ENCODE data around the gene RSKR.
A peak's percentile ranks its signal among the peaks of the same experiment; 100 is the strongest.
"Not testable (repeated sequence)": the region's sequence is repeated elsewhere in the genome, so short reads cannot be mapped to it uniquely, and the experiment has no call there.

Gene RSKR, protein sequence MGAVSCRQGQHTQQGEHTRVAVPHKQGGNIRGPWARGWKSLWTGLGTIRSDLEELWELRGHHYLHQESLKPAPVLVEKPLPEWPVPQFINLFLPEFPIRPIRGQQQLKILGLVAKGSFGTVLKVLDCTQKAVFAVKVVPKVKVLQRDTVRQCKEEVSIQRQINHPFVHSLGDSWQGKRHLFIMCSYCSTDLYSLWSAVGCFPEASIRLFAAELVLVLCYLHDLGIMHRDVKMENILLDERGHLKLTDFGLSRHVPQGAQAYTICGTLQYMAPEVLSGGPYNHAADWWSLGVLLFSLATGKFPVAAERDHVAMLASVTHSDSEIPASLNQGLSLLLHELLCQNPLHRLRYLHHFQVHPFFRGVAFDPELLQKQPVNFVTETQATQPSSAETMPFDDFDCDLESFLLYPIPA

DNA sequence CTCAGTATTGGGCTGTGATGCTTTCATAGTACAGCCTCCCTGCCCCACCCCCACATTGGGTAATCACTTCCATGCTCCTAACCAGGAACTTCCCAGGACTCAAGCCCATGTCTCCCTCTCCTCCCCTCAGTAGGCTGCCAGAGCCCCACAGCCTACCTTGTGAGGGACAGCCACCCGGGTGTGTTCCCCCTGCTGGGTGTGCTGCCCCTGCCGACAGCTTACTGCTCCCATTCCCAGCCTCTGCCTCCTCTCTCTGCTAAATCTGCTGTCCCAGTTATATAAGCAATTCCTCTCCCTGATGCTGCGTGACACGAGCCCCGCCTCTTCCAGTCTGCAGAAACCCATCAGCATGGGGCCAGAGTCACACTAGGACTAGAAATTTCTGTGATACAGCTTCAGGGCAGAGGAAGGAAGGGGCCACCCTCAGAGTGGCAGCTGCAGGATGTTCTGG lies at the start of gene RSKR:
RSKR (minus strand) TSS at position 255 of the 451 bp plus-strand sequence; CDS start at position 231, 24 bp downstream.
- H3K4me1 ChIP-seq (ENCODE audit: insufficient read depth, low read length), result no peaks in the 10 kb centered on the region
- H3K9me3 ChIP-seq (ENCODE audit: insufficient read depth, low read depth, low read length), result no peaks in the 10 kb centered on the region
- no peaks in the 10 kb centered on the region for H3K27me3 ChIP-seq (ENCODE audit: insufficient read depth, low read length)
- H3K27ac ChIP-seq (ENCODE audit: low read length), result no peak within 1 kb of the TSS
- no peak within 1 kb of the TSS for H3K4me3 ChIP-seq (ENCODE audit: low read length)
- H3K36me3 ChIP-seq (ENCODE audit: insufficient read depth, low read depth, low read length), result peaks cover 88% of the 10 kb centered on the region
- no peak within 1 kb of the TSS for H3K9ac ChIP-seq (ENCODE audit: low read depth, low read length)

DNA sequence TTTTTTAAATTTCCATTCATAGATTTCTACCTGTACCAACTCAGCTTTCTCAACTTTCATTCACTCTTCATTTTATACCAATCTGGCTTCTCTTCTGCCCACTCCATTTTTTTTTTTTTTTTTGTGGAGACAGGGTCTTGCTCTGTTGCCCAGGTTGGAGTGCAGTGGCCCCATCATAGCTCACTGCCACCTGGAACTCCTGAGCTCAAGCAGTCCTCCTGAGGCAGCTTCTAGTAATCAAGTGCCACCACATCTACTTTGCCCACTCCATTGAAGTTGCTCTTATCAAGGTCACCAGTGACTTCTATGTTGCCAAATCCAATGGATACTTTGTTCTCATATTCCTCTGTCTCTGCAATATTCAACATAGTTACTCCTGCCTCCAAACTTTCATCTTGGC lies 49.7 kb upstream of the RSKR start:
- peaks cover 8% of the 10 kb centered on the region for H3K9me3 ChIP-seq (ENCODE audit: insufficient read depth, low read depth, low read length)
- H3K27ac ChIP-seq (ENCODE audit: low read length), result no peak overlapping the region
- H3K27me3 ChIP-seq (ENCODE audit: insufficient read depth, low read length), result no peaks in the 10 kb centered on the region
- H3K4me3 ChIP-seq (ENCODE audit: low read length), result peak overlapping the region; percentile 97; the same call in 1 of the 2 replicates
- H3K36me3 ChIP-seq (ENCODE audit: insufficient read depth, low read depth, low read length), result peaks cover 40% of the 10 kb centered on the region
- peaks cover 7% of the 10 kb centered on the region; the same call in 1 of the 2 replicates for H3K4me1 ChIP-seq (ENCODE audit: insufficient read depth, low read length)
- H3K9ac ChIP-seq (ENCODE audit: low read depth, low read length), result no peak overlapping the region

DNA sequence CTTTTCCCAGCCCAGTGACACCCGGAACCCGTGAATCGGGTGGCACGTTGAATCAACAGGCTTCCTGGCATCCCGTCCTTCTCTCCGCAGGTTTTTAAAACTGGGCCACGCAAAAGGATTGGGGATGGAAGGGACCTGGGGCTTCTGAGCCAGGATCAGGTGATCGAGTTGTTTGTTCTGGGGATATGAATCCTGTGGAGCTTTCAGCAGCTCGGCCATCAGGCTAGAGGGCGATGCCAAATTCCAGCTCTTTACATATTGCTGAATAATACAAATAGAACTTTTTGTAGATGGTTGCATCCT lies 48.5 kb upstream of the RSKR start:
- H3K9ac ChIP-seq (ENCODE audit: low read depth, low read length), result peak overlapping the region; percentile 97
- peak overlapping the region; percentile 97 for H3K4me3 ChIP-seq (ENCODE audit: low read length)
- H3K4me1 ChIP-seq (ENCODE audit: insufficient read depth, low read length), result peaks cover 7% of the 10 kb centered on the region; the same call in 1 of the 2 replicates
- H3K27ac ChIP-seq (ENCODE audit: low read length), result peak overlapping the region; percentile 89
- peaks cover 36% of the 10 kb centered on the region for H3K36me3 ChIP-seq (ENCODE audit: insufficient read depth, low read depth, low read length)
- H3K27me3 ChIP-seq (ENCODE audit: insufficient read depth, low read length), result no peaks in the 10 kb centered on the region
- H3K9me3 ChIP-seq (ENCODE audit: insufficient read depth, low read depth, low read length), result peaks cover 8% of the 10 kb centered on the region

DNA sequence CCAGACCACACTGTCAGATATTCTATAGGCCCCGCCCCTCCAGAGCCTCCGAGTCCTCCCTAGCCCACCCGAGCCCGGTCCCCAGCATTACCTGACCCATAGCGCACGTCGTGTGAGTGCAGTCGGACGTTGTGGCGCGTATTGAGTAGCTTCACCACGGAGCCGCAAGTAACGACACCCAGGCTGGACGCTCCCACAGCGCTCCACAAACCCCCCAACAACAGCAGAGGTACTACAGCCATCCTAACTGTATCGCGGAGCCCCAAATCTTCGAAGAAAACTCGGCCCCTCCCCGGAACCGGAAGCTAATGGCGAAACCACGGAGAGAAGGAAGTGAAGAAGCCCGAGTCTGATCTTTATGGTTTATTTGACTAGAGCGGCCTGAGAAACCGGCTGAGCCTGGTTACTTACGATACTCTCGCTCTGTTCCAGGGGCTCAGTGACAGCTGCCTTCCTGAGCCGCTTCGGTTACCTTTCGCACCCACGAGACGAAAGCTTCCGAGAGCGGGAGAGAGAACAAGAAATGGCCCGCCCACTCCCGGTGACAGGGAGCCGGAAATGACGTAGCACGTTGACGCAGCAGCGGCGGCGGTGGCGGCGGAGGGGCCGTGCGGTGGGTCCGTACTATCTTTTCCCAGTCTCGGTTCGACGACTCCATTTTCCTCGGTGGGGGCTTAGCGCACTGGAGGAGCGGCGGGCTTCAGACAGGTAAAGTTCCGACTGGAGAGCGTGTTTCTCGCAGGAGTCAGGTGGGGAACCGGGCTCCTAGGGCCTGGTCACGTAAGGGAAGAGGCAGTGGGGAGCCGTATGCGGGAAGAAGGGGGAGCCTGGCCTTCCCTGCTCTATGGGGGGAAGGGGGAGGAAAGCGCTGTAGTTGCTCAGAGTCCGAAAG lies 47.9 kb upstream of the RSKR start, which contains the start of the genes SDF2 and SUPT6H:
SDF2 (minus strand) TSS at position 272 of the 892 bp plus-strand sequence; CDS start at position 242, 30 bp downstream.
SUPT6H (plus strand) TSS at position 571 of the 892 bp plus-strand sequence. CDS start 11,197 bp downstream, outside the sequence.
- Histone ChIP-seq H3K27ac (ENCODE audit: low read length) (peak within 1 kb of the TSS; percentile 89), H3K4me3 (ENCODE audit: low read length) (peak within 1 kb of the TSS; percentile 97), H3K27me3 (ENCODE audit: insufficient read depth, low read length) (no peaks in the 10 kb centered on the region), H3K9me3 (ENCODE audit: insufficient read depth, low read depth, low read length) (peaks cover 8% of the 10 kb centered on the region), H3K9ac (ENCODE audit: low read depth, low read length) (peak within 1 kb of the TSS; percentile 97), H3K36me3 (ENCODE audit: insufficient read depth, low read depth, low read length) (peaks cover 35% of the 10 kb centered on the region), H3K4me1 (ENCODE audit: insufficient read depth, low read length) (peaks cover 7% of the 10 kb centered on the region; the same call in 1 of the 2 replicates)

DNA sequence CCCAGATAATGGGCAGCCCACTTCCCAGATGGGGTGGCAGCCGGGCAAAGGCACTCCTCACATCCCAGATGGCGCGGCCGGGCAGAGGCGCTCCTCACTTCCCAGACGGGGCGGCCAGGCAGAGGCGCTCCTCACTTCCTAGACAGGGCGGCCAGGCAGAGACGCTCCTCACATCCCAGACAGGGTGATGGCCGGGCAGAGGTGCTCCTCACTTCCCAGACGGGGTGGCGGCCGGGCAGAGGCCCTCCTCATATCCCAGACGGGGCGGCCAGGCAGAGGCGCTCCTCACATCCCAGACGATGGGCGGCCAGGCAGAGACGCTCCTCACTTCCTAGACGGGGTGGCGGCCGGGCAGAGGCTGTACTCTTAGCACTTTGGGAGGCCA lies 45.5 kb upstream of the RSKR start:
- H3K4me3 ChIP-seq (ENCODE audit: low read length); H3K9ac ChIP-seq (ENCODE audit: low read depth, low read length); H3K27me3 ChIP-seq (ENCODE audit: insufficient read depth, low read length); H3K4me1 ChIP-seq (ENCODE audit: insufficient read depth, low read length); H3K9me3 ChIP-seq (ENCODE audit: insufficient read depth, low read depth, low read length); H3K27ac ChIP-seq (ENCODE audit: low read length): not testable (repeated sequence)
- peaks cover 29% of the 10 kb centered on the region for H3K36me3 ChIP-seq (ENCODE audit: insufficient read depth, low read depth, low read length)

DNA sequence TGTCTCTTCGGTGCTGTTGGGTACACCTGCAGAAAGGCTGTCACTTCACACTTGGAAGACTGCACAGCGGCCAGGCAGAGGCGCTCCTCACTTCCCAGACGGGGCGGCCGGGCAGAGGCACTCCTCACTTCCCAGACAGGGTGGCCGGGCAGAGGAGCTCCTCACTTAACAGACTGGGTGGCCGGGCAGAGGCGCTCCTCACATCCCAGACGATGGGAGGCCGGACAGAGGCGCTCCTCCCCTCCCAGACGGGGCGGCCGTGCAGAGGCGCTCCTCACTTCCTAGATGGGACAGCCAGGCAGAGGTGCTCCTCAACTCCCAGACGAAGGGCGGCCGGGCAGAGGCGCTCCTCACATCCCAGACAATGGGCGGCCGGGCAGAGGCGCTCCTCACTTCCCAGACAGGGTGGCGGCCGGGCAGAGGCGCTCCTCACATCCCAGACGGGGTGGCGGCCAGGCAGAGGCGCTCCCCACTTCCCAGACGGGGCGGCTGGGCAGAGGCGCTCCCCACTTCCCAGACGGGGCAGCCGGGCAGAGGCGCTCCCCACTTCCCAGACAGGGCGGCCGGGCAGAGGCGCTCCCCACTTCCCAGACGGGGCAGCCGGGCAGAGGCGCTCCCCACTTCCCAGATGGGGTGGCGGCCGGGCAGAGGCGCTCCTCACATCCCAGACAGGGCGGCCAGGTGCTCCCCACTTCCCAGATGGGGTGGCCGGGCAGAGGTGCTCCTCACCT lies 44.9 kb upstream of the RSKR start:
- not testable (repeated sequence) for H3K4me1 ChIP-seq (ENCODE audit: insufficient read depth, low read length); H3K4me3 ChIP-seq (ENCODE audit: low read length); H3K27ac ChIP-seq (ENCODE audit: low read length); H3K9ac ChIP-seq (ENCODE audit: low read depth, low read length); H3K27me3 ChIP-seq (ENCODE audit: insufficient read depth, low read length); H3K9me3 ChIP-seq (ENCODE audit: insufficient read depth, low read depth, low read length)
- H3K36me3 ChIP-seq (ENCODE audit: insufficient read depth, low read depth, low read length), result peaks cover 29% of the 10 kb centered on the region

DNA sequence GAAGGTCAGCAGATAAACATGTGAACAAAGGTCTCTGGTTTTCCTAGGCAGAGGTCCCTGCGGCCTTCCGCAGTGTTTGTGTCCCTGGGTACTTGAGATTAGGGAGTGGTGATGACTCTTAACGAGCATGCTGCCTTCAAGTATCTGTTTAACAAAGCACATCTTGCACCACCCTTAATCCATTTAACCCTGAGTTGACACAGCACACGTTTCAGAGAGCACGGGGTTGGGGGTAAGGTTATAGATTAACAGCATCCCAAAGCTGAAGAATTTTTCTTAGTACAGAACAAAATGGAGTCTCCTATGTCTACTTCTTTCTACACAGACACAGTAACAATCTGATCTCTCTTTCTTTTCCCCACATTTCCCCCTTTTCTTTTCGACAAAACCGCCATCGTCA lies 44.4 kb upstream of the RSKR start:
- H3K36me3 ChIP-seq (ENCODE audit: insufficient read depth, low read depth, low read length), result peaks cover 29% of the 10 kb centered on the region
- not testable (repeated sequence) for H3K27me3 ChIP-seq (ENCODE audit: insufficient read depth, low read length); H3K9me3 ChIP-seq (ENCODE audit: insufficient read depth, low read depth, low read length); H3K4me3 ChIP-seq (ENCODE audit: low read length); H3K4me1 ChIP-seq (ENCODE audit: insufficient read depth, low read length); H3K9ac ChIP-seq (ENCODE audit: low read depth, low read length); H3K27ac ChIP-seq (ENCODE audit: low read length)

DNA sequence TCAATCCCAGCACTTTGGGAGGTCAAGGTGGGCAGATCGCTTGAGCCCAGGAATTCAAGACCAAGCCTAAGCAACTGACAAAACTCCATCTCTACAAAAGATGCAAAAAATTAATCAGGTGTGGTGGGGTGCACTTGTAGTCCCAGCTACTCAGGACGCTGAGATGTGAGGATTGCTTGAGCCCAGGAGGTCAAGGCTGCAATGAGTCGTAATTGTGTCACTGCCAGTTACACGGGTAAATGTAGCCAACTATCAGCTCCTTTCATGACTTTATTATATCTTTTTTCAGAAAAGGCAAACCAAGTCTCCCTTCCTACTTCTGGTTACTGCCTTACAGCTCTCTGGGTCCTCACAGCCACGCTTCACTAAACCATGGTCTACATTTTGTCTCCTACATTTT lies 43.8 kb upstream of the RSKR start:
- Histone ChIP-seq H3K27me3 (ENCODE audit: insufficient read depth, low read length) (no peaks in the 10 kb centered on the region), H3K9me3 (ENCODE audit: insufficient read depth, low read depth, low read length) (peaks cover 8% of the 10 kb centered on the region), H3K4me1 (ENCODE audit: insufficient read depth, low read length) (no peaks in the 10 kb centered on the region; the same call in 1 of the 2 replicates), H3K9ac (ENCODE audit: low read depth, low read length) (no peak overlapping the region), H3K27ac (ENCODE audit: low read length) (no peak overlapping the region), H3K4me3 (ENCODE audit: low read length) (no peak overlapping the region), H3K36me3 (ENCODE audit: insufficient read depth, low read depth, low read length) (peaks cover 34% of the 10 kb centered on the region)

DNA sequence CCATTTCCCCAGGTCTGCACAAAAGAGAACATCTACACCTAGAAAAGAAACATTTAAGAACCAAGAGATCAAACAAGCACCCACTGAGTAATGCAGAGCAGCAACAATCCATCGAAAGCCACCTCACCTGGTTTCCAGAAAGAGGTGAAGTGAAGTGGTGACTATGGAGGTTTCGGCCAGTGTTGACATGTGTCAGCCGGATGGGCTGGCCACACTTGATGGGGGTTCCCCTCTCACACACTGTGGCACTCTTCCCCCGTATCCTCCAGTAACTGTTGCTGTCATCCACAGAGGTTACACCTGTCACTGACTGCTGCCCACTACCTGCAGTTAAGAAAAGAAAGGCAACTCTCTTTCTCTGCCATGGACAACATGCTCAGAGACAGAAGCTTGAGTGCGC lies 41.2 kb upstream of the RSKR start:
- peaks cover 4% of the 10 kb centered on the region for H3K9me3 ChIP-seq (ENCODE audit: insufficient read depth, low read depth, low read length)
- peaks cover 48% of the 10 kb centered on the region for H3K36me3 ChIP-seq (ENCODE audit: insufficient read depth, low read depth, low read length)
- no peaks in the 10 kb centered on the region for H3K4me1 ChIP-seq (ENCODE audit: insufficient read depth, low read length)
- no peak overlapping the region for H3K4me3 ChIP-seq (ENCODE audit: low read length)
- H3K27ac ChIP-seq (ENCODE audit: low read length), result no peak overlapping the region
- H3K9ac ChIP-seq (ENCODE audit: low read depth, low read length), result no peak overlapping the region
- H3K27me3 ChIP-seq (ENCODE audit: insufficient read depth, low read length), result no peaks in the 10 kb centered on the region

DNA sequence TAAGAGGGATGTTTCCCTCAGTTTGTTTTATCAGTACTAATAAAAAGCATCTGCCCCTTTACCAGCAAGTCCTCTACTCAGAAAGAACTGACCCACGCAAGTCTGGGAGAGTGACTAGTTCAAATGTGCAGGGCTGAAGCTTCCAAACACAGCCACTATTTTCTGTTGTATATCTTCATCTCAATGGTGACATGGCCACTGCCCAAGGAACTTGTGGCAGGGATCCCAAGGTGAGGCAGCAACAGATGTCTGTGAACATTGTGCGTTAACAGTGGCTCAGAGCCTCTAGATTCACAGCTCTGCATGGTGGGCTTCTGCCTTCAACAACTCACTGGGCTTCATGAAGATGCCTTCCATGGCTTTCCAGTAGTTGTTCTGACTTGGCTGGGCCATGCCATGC lies 34.7 kb upstream of the RSKR start:
- Histone ChIP-seq H3K9me3 (ENCODE audit: insufficient read depth, low read depth, low read length) (no peaks in the 10 kb centered on the region), H3K9ac (ENCODE audit: low read depth, low read length) (no peak overlapping the region), H3K4me3 (ENCODE audit: low read length) (no peak overlapping the region), H3K27ac (ENCODE audit: low read length) (no peak overlapping the region), H3K36me3 (ENCODE audit: insufficient read depth, low read depth, low read length) (peaks cover 36% of the 10 kb centered on the region), H3K4me1 (ENCODE audit: insufficient read depth, low read length) (peaks cover 2% of the 10 kb centered on the region; the same call in 1 of the 2 replicates), H3K27me3 (ENCODE audit: insufficient read depth, low read length) (no peaks in the 10 kb centered on the region)

Measured in iPS-20b (cell line).